ENCODE data around the gene LEKR1. TPM values are rescaled to one million over a fixed set of nuclear protein-coding genes. Genes with fewer than 3 reads are reported as not detected.

Gene LEKR1
- total and polyA plus RNA-seq, 9 of the 15 experiments (the other 6 are each of a cell fraction or from before 2014, with no cell fraction given), result 0.76 to 1.8 (median 1.2) TPM

DNA sequence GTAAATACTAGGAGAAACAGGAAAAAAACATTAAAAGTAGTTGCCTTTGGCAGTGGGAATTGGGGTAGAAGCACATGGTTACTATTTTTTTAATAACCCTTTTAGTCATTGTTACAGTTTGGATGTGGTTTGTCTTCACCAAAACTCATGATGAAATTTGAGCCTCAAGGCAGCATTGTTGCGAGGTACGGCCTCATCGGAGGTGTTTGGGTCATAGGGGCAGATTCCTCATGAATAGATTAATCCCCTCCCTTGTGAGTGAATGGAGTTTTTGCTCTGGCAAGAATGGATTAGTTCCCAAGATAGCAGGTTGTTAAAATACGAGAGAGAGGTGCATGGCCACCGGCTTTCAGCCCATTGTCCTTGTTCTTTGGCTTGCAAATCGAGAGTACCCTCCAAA is 92.6 kb downstream of the LEKR1 start:
- H3K27ac ChIP-seq (ENCODE audit: extremely low read depth, low read depth, low read length), result no peak overlapping the region
- H3K9ac ChIP-seq (ENCODE audit: insufficient read depth in 1 of 2, low read depth in 2 of 2, low read length in 2 of 2), result no peak overlapping the region
- FAIRE-seq (no peak), DNase-seq (ENCODE audit: extremely low read depth in 1 of 4, low spot score in 3 of 4) (no peak), ATAC-seq (no peak)
- H3K4me2 ChIP-seq (ENCODE audit: insufficient read depth, low read length), result no peak overlapping the region
- H3K9me1 ChIP-seq (ENCODE audit: control insufficient read depth, insufficient read depth, low read length), result no peaks in the 10 kb centered on the region
- no peaks in the 10 kb centered on the region for H3K79me2 ChIP-seq (ENCODE audit: control insufficient read depth, insufficient read depth, low read length)
- TF ChIP-seq BMI1 (IDR thresholded peaks at IDR 0.05; ENCODE audit: low read length) (no peak), ZNF140 (CRISPR knock-in tag; IDR thresholded peaks at IDR 0.05) (no peak), MXI1 (IDR thresholded peaks at IDR 0.05; ENCODE audit: low read depth, low read length) (no peak), CTBP1 (IDR thresholded peaks at IDR 0.05; ENCODE audit: borderline replicate concordance) (no peak), MAFK (IDR thresholded peaks at IDR 0.05; ENCODE audit: low read length) (no peak), MTF1 (CRISPR knock-in tag; IDR thresholded peaks at IDR 0.05; ENCODE audit: borderline replicate concordance) (no peak), SREBF2 (CRISPR knock-in tag; IDR thresholded peaks at IDR 0.05) (no peak), CAMTA2 (CRISPR knock-in tag; conservative IDR thresholded peaks at IDR 0.05) (no peak), SPI1 (IDR thresholded peaks at IDR 0.05; ENCODE audit: borderline replicate concordance, low read depth, low read length) (no peak)
- TF ChIP-seq, protein P1, sequence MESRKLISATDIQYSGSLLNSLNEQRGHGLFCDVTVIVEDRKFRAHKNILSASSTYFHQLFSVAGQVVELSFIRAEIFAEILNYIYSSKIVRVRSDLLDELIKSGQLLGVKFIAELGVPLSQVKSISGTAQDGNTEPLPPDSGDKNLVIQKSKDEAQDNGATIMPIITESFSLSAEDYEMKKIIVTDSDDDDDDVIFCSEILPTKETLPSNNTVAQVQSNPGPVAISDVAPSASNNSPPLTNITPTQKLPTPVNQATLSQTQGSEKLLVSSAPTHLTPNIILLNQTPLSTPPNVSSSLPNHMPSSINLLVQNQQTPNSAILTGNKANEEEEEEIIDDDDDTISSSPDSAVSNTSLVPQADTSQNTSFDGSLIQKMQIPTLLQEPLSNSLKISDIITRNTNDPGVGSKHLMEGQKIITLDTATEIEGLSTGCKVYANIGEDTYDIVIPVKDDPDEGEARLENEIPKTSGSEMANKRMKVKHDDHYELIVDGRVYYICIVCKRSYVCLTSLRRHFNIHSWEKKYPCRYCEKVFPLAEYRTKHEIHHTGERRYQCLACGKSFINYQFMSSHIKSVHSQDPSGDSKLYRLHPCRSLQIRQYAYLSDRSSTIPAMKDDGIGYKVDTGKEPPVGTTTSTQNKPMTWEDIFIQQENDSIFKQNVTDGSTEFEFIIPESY (CRISPR knock-in tag; IDR thresholded peaks at IDR 0.05), result no peak
- POLR2A ChIA-PET, result no interaction called here
- H3K4me1 ChIP-seq (replicated peaks in 1 of 2; ENCODE audit: control insufficient read depth in 2 of 2, insufficient read depth in 2 of 2, low read length in 2 of 2), result no peaks in the 10 kb centered on the region
- CTCF ChIA-PET (ENCODE audit: low intra/inter-chr PET ratio), result no interaction called here
- in situ Hi-C loops (cut with MboI) (no loop called here), intact Hi-C loops (cut with micrococcal nuclease) (loop anchor here (10.0 kb wide), 1 partner anchor 216 kb away; no protein-coding TSS in a partner anchor)
- no TSS peak for BruUV-seq (replicated peaks)
- no peak overlapping the region for H3K4me3 ChIP-seq
- H2AFZ ChIP-seq (ENCODE audit: low read depth, low read length), result no peak overlapping the region
- no peaks in the 10 kb centered on the region for H3K36me3 ChIP-seq (ENCODE audit: control insufficient read depth, insufficient read depth, low read length)
- H4K20me1 ChIP-seq (replicated peaks; ENCODE audit: control insufficient read depth, insufficient read depth, low read length), result no peaks in the 10 kb centered on the region
- H3K9me3 ChIP-seq (replicated peaks; ENCODE audit: control insufficient read depth, insufficient read depth, low read depth, low read length), result no peaks in the 10 kb centered on the region
- H3K27me3 ChIP-seq (ENCODE audit: control insufficient read depth in 2 of 2, insufficient read depth in 2 of 2, low read length in 2 of 2), result no peaks in the 10 kb centered on the region
- 23% methylated on average over 6 of the region's 6 CpGs for WGBS (ENCODE audit: insufficient coverage, low coverage, missing lambda C conversion rate)

All from K562 (cell line).